ENCODE results near the gene CCDC3.

- no peak for TF ChIP-seq CTCF (conservative IDR thresholded peaks at IDR 0.05; ENCODE audit: low read depth, low read length)
- TF ChIP-seq EZH2phosphoT487 (IDR thresholded peaks at IDR 0.05; ENCODE audit: borderline replicate concordance, low read length) = no peak
These were observed 26.9 kb downstream of the CCDC3 start for GRCh38 chr10:12974491-12975199.
